Astrocyte (in vitro differentiated cells and primary cell): Measurements from ENCODE around the gene IL4R. TPM values are rescaled to one million over a fixed set of nuclear protein-coding genes. Genes with fewer than 3 reads are reported as not detected.
"Not testable (repeated sequence)": the region's sequence is repeated elsewhere in the genome, so short reads cannot be mapped to it uniquely, and the experiment has no call there.

Source experiments
- DNase-seq: peaks from one replicate; pipeline ENCODE4 v3.0.0-alpha.2; 2010; ENCODE audit warnings: low read depth
- FAIRE-seq: peaks from 2 replicates; lab custom pipeline; 2011; peaks lifted over from hg19 to GRCh38; lab: Jason Lieb, UNC
- H2AFZ ChIP-seq: 2 replicates; pipeline ENCODE4 v1.6.0; 2012; ENCODE audit warnings: low read depth, low read length, inconsistent platforms
- H3K27ac ChIP-seq: 2 replicates; pipeline ENCODE4 v1.5.1; 2011; ENCODE audit warnings: low read depth, low read length, inconsistent platforms
- H3K27me3 ChIP-seq: 2 replicates; pipeline ENCODE4 v1.6.0; 2011; ENCODE audit warnings: low read length, inconsistent platforms; ENCODE audit not compliant: insufficient read depth
- H3K36me3 ChIP-seq: 2 replicates; pipeline ENCODE4 v1.5.1; 2011; ENCODE audit warnings: low read length, inconsistent platforms; ENCODE audit not compliant: insufficient read depth
- H3K4me1 ChIP-seq: 2 replicates; pipeline ENCODE4 v1.5.1; 2011; ENCODE audit warnings: low read length, inconsistent platforms; ENCODE audit not compliant: insufficient read depth
- H3K4me2 ChIP-seq: 2 replicates; pipeline ENCODE4 v1.6.0; 2012; ENCODE audit warnings: low read length, inconsistent platforms
- H3K4me3 ChIP-seq: 2 replicates; pipeline ENCODE4 v1.5.1; 2011; ENCODE audit warnings: low read depth, mild to moderate bottlenecking, low read length, inconsistent platforms; ENCODE audit not compliant: insufficient read depth
- H3K79me2 ChIP-seq: 2 replicates; pipeline ENCODE4 v1.6.0; 2012; ENCODE audit warnings: mild to moderate bottlenecking, low read length, inconsistent platforms; ENCODE audit not compliant: insufficient read depth
- H3K9ac ChIP-seq: 2 replicates; pipeline ENCODE4 v1.6.0; 2012; ENCODE audit warnings: mild to moderate bottlenecking, low read length, inconsistent platforms
- H3K9me3 ChIP-seq: 2 replicates; pipeline ENCODE4 v1.5.1; 2012; ENCODE audit warnings: low read depth, mild to moderate bottlenecking, low read length, inconsistent platforms; ENCODE audit not compliant: insufficient read depth
- H4K20me1 ChIP-seq: 2 replicates; pipeline ENCODE4 v1.6.0; 2012; ENCODE audit warnings: low read length, inconsistent platforms; ENCODE audit not compliant: insufficient read depth
- H3K27ac Mint-ChIP-seq: one replicate; pipeline ENCODE4 v1.8.0; 2021; ENCODE audit warnings: mild to moderate bottlenecking, mixed read lengths; ENCODE audit not compliant: unreplicated experiment
- H3K27me3 Mint-ChIP-seq: one replicate; pipeline ENCODE4 v1.8.0; 2021; ENCODE audit warnings: low read depth, mixed read lengths; ENCODE audit not compliant: unreplicated experiment
- H3K36me3 Mint-ChIP-seq: one replicate; pipeline ENCODE4 v1.8.0; 2021; ENCODE audit warnings: low read depth, mixed read lengths; ENCODE audit not compliant: unreplicated experiment
- H3K4me1 Mint-ChIP-seq: one replicate; pipeline ENCODE4 v1.8.0; 2021; ENCODE audit warnings: low read depth, mixed read lengths; ENCODE audit not compliant: unreplicated experiment
- H3K4me3 Mint-ChIP-seq: one replicate; pipeline ENCODE4 v1.8.0; 2021; ENCODE audit warnings: mild to moderate bottlenecking, moderate library complexity, mixed read lengths; ENCODE audit not compliant: unreplicated experiment
- H3K9me3 Mint-ChIP-seq: one replicate; pipeline ENCODE4 v1.8.0; 2021; ENCODE audit warnings: mild to moderate bottlenecking, mixed read lengths; ENCODE audit not compliant: unreplicated experiment
- EZH2 ChIP-seq: IDR thresholded peaks from 2 replicates; pipeline ENCODE4 v1.6.1; 2012; ENCODE audit warnings: mild to moderate bottlenecking, low read length, inconsistent platforms; ENCODE audit not compliant: insufficient read depth
- total RNA-seq: library from RNA; stranded (reverse); gene quantifications from 2 replicates; pipeline ENCODE4 v1.2.1, GENCODE V29; 2021
- TF ChIP-seq, protein P1 (sequence below): IDR thresholded peaks from 2 replicates; pipeline ENCODE4 v1.5.1; 2011; ENCODE audit warnings: low read depth, mild to moderate bottlenecking, inconsistent platforms, low read length, moderate library complexity; ENCODE audit not compliant: insufficient read depth

The IL4R gene
- total RNA-seq, 1 donor from 2014 or later, result 17.5 TPM

DNA sequence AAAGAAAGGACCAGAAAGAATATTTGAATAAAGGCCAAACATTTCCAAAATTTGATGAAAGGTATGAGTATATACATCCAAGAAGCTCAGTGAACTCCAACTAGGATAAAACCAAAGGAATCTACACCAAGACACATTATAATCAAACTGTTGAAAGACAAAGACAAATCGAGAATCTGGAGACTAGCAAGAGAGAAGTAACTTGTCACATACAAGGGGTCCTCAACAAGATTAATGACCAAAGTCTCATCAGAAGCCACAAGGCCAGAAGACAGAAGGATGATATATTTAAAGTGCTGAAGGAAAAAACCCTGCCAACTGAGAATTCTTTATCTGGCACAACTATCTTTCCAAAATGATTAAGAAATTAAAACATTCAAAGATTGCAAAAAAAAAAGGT lies 78.9 kb downstream of the IL4R start:
- Mint-ChIP-seq H3K36me3 (no peaks in the 10 kb centered on the region), H3K4me3 (no peak overlapping the region), H3K27me3 (peaks cover 11% of the 10 kb centered on the region), H3K27ac (no peak overlapping the region), H3K4me1 (peaks cover 3% of the 10 kb centered on the region), H3K9me3 (peaks cover 19% of the 10 kb centered on the region)
- H2AFZ ChIP-seq, result no peak overlapping the region
- H3K79me2 ChIP-seq, result no peaks in the 10 kb centered on the region
- peaks cover 3% of the 10 kb centered on the region for H3K9me3 ChIP-seq
- no peak overlapping the region for H3K4me2 ChIP-seq
- no peaks in the 10 kb centered on the region for H4K20me1 ChIP-seq
- H3K4me1 ChIP-seq, result no peaks in the 10 kb centered on the region
- H3K27ac ChIP-seq, result no peak overlapping the region
- no peak overlapping the region for H3K4me3 ChIP-seq
- TF ChIP-seq EZH2, result no peak
- TF ChIP-seq, protein P1, sequence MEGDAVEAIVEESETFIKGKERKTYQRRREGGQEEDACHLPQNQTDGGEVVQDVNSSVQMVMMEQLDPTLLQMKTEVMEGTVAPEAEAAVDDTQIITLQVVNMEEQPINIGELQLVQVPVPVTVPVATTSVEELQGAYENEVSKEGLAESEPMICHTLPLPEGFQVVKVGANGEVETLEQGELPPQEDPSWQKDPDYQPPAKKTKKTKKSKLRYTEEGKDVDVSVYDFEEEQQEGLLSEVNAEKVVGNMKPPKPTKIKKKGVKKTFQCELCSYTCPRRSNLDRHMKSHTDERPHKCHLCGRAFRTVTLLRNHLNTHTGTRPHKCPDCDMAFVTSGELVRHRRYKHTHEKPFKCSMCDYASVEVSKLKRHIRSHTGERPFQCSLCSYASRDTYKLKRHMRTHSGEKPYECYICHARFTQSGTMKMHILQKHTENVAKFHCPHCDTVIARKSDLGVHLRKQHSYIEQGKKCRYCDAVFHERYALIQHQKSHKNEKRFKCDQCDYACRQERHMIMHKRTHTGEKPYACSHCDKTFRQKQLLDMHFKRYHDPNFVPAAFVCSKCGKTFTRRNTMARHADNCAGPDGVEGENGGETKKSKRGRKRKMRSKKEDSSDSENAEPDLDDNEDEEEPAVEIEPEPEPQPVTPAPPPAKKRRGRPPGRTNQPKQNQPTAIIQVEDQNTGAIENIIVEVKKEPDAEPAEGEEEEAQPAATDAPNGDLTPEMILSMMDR, result no peak
- no peak overlapping the region for H3K9ac ChIP-seq
- no peak for DNase-seq
- no peaks in the 10 kb centered on the region for H3K36me3 ChIP-seq
- H3K27me3 ChIP-seq, result peaks cover 11% of the 10 kb centered on the region
- no peak for FAIRE-seq

DNA sequence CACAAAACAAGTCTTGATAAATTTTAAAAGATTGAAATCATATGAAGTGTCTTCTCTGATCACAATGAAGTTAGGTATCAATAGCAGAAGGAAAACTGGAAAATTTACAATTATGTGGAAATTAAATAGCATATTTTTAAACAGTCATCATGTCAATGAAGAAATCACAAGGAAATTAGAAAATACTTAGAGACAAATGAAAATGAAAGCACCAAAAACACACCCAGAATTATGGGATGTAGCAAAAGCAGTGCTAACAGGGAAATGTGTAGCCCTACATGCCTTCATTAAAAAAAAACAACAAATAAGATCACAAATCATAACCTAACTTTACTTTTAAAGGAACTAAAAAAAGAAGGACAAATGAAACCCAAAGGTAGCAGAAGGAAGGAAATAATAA lies 80.7 kb downstream of the IL4R start:
- no peak overlapping the region for H3K9ac ChIP-seq
- TF ChIP-seq, protein P1, result no peak
- no peak for TF ChIP-seq EZH2
- Mint-ChIP-seq H3K36me3 (no peaks in the 10 kb centered on the region), H3K27ac (no peak overlapping the region), H3K27me3 (peaks cover 5% of the 10 kb centered on the region), H3K4me3 (no peak overlapping the region), H3K4me1 (peaks cover 3% of the 10 kb centered on the region), H3K9me3 (peaks cover 11% of the 10 kb centered on the region)
- H2AFZ ChIP-seq, result no peak overlapping the region
- H4K20me1 ChIP-seq, result no peaks in the 10 kb centered on the region
- DNase-seq, result no peak
- peaks cover 3% of the 10 kb centered on the region for H3K27me3 ChIP-seq
- FAIRE-seq, result no peak
- H3K4me2 ChIP-seq, result no peak overlapping the region
- no peaks in the 10 kb centered on the region for H3K4me1 ChIP-seq
- H3K4me3 ChIP-seq, result no peak overlapping the region
- H3K27ac ChIP-seq, result no peak overlapping the region
- no peaks in the 10 kb centered on the region for H3K36me3 ChIP-seq
- no peaks in the 10 kb centered on the region for H3K79me2 ChIP-seq
- H3K9me3 ChIP-seq, result peaks cover 3% of the 10 kb centered on the region

DNA sequence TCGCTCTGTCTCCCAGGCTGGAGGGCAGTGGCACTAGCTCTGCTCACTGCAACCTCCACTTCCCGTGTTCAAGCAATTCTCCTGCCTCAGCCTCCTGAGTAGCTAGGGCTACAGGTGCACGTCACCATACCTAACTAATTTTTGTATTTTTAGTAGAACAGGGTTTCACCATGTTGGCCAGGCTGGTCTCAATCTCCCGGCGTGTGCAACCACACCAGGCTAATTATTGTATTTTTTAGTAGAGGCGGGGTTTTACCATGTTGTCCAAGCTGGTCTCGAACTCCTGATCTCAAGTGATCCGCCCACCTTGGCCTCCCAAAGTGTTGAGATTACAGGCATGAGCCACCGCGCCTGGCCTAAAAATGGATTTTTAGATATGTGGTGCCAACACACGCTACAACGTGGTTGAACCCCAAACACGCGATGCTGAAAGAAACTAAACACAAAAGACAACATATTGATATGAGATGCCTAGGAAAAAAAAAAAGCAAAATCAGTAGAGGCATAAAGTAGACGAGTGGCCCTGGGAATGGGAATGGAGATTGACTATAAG lies 84.6 kb downstream of the IL4R start:
- not testable (repeated sequence) for DNase-seq

More for the DNA sequence above, 84.6 kb downstream of the IL4R start:
- not testable (repeated sequence) for H4K20me1 ChIP-seq, H3K79me2 ChIP-seq, H3K9me3 Mint-ChIP-seq, H3K4me2 ChIP-seq, H3K27me3 ChIP-seq, H3K36me3 ChIP-seq, H3K27ac ChIP-seq, H3K9me3 ChIP-seq, H3K4me3 Mint-ChIP-seq, H3K4me3 ChIP-seq, H3K9ac ChIP-seq, H3K36me3 Mint-ChIP-seq, H2AFZ ChIP-seq, H3K4me1 Mint-ChIP-seq, H3K27me3 Mint-ChIP-seq, H3K27ac Mint-ChIP-seq, FAIRE-seq
- H3K4me1 ChIP-seq, result peaks cover 21% of the 10 kb centered on the region
